Lower lobe of right lung (tissue), 2 donors: ENCODE results near the gene TLK1. TPM values are rescaled to one million over a fixed set of nuclear protein-coding genes. Genes with fewer than 3 reads are reported as not detected.
A peak's percentile ranks its signal among the peaks of the same experiment; 100 is the strongest.

Source experiments
- ATAC-seq, 2 donors: fragments of 200-7000 bp; cut with Tn5 transposase; one replicate each; pipeline ENCODE4 v1.9.1; 2020 to 2022; ENCODE audit warnings: mild to moderate bottlenecking in 2 of 2, moderate library complexity in 2 of 2
- DNase-seq: peaks from one replicate; pipeline ENCODE4 v3.0.0-alpha.2; 2020
- H3K27ac ChIP-seq: fragments of 200-600 bp; one replicate; pipeline ENCODE4 v1.8.0; 2022
- H3K27me3 ChIP-seq: fragments of 200-600 bp; one replicate; pipeline ENCODE4 v1.8.0; 2022; ENCODE audit warnings: low read depth
- H3K36me3 ChIP-seq: fragments of 200-600 bp; one replicate; pipeline ENCODE4 v1.8.0; 2022; ENCODE audit warnings: mild to moderate bottlenecking
- H3K4me1 ChIP-seq: fragments of 200-600 bp; one replicate; pipeline ENCODE4 v1.8.0; 2022
- H3K4me3 ChIP-seq: fragments of 200-600 bp; one replicate; pipeline ENCODE4 v1.8.0; 2022; ENCODE audit warnings: mild to moderate bottlenecking
- H3K9me3 ChIP-seq: fragments of 200-600 bp; one replicate; pipeline ENCODE4 v1.8.0; 2022
- intact Hi-C: fragments of 100-400 bp; cut with DNase I; formaldehyde crosslinking; loops from one replicate; pipeline ENCODE4 v1.11.0; 2022
- total RNA-seq: library from RNA; stranded (reverse); fragmentation: NEBNext Ultra II Directional; extraction: Animal tissue kit (Norgen Biotek cat#: 25700); gene quantifications from one replicate; pipeline ENCODE4 v1.2.1, GENCODE V29; 2021
- TF ChIP-seq, protein P1 (sequence below): fragments of 200-600 bp; IDR thresholded peaks from one replicate; pipeline ENCODE4 v1.8.0; 2022; ENCODE audit warnings: antibody characterized with exemption, mild to moderate bottlenecking
- donor health status: DM: no; HTN: yes; CAD: no; lungs with severe emphysema.

TLK1 gene
- total RNA-seq, 1 donor from 2014 or later: 58.2 TPM

DNA sequence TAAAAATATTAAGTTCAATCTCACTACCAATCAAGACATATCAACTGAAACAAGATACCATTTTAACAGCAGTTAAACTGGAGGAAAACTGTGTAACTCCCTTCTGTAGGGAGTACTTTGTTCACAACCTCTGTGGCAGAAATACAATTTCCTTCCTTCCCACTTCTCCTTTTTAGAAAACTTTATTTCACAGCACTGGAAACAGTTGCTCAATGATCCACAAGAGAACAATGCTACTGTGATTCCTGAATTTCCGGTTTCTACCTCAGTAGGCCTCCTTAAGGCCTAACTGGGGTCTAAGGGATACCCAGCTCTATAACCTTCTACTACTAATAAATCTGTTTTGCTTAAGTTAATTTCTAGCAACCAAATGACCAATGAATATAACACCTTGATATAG lies 14.1 kb downstream of the TLK1 start:
- intact Hi-C loops: no loop called here
- no peaks in the 10 kb centered on the region for H3K9me3 ChIP-seq

DNA sequence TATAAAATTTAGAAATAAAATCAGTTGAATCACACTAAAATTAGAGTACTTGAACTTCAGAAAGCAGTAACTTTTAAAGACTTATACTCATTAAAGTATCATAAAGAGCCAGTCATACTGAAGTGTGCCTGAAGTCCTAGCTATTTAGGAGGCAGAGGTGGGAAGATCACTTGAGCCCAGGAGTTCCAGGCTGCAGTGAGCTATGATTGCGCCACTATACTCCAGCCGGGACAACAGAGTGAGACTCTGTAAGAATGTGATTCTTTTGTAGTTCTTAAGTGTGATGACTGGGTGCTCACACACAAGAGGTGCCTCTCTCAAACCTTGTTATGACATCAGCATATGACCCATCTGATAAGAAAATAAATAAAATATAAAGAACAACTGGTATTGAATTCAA lies 14.6 kb downstream of the TLK1 start:
- Histone ChIP-seq H3K9me3 (no peaks in the 10 kb centered on the region), H3K27ac (no peak overlapping the region), H3K36me3 (no peaks in the 10 kb centered on the region), H3K27me3 (no peaks in the 10 kb centered on the region), H3K4me3 (no peak overlapping the region), H3K4me1 (peaks cover 34% of the 10 kb centered on the region)
- TF ChIP-seq, protein P1, sequence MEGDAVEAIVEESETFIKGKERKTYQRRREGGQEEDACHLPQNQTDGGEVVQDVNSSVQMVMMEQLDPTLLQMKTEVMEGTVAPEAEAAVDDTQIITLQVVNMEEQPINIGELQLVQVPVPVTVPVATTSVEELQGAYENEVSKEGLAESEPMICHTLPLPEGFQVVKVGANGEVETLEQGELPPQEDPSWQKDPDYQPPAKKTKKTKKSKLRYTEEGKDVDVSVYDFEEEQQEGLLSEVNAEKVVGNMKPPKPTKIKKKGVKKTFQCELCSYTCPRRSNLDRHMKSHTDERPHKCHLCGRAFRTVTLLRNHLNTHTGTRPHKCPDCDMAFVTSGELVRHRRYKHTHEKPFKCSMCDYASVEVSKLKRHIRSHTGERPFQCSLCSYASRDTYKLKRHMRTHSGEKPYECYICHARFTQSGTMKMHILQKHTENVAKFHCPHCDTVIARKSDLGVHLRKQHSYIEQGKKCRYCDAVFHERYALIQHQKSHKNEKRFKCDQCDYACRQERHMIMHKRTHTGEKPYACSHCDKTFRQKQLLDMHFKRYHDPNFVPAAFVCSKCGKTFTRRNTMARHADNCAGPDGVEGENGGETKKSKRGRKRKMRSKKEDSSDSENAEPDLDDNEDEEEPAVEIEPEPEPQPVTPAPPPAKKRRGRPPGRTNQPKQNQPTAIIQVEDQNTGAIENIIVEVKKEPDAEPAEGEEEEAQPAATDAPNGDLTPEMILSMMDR: no peak
- ATAC-seq (peak in 1 of 2 donors; percentile 78), DNase-seq (no peak)
- intact Hi-C loops: no loop called here

More for the DNA sequence above, 14.1 kb downstream of the TLK1 start:
- ATAC-seq: peak; percentile 50 to 63
- TF ChIP-seq, protein P1: no peak
- H3K36me3 ChIP-seq: no peaks in the 10 kb centered on the region
- H3K4me1 ChIP-seq: peaks cover 28% of the 10 kb centered on the region
- peak overlapping the region; percentile 19 for H3K27ac ChIP-seq
- no peak overlapping the region for H3K4me3 ChIP-seq
- DNase-seq: no peak
- H3K27me3 ChIP-seq: no peaks in the 10 kb centered on the region

- DNase-seq (no peak), ATAC-seq (no peak)
- intact Hi-C loops: no loop called here
- H3K27ac ChIP-seq: no peak overlapping the region
- H3K4me3 ChIP-seq: no peak overlapping the region
- H3K4me1 ChIP-seq: peaks cover 36% of the 10 kb centered on the region
- TF ChIP-seq, protein P1: no peak
- no peaks in the 10 kb centered on the region for H3K9me3 ChIP-seq
- H3K36me3 ChIP-seq: no peaks in the 10 kb centered on the region
- H3K27me3 ChIP-seq: no peaks in the 10 kb centered on the region
Observed at GRCh38 chr2:171143670-171144062, 17.0 kb downstream of the TLK1 start.

DNA sequence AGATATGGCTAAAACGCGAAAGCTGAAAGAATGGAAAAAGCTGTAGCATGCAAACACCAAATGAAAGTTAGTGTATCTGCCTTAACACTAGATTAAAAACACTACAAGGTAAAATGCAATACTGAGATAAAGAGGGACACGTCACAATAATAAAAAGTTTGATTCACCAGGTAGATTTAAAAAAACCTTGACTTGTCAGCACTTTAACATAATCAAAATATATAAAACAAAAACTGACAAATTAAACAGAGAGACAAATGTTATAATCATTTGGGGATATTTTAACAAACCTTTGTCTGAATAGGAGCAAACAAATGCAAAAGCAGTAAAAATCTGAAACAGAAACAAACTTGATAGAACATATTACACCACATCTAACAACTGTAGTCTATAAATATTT lies 18.3 kb downstream of the TLK1 start:
- Histone ChIP-seq H3K9me3 (no peaks in the 10 kb centered on the region), H3K4me1 (peaks cover 46% of the 10 kb centered on the region), H3K4me3 (no peak overlapping the region), H3K27me3 (no peaks in the 10 kb centered on the region), H3K27ac (no peak overlapping the region), H3K36me3 (no peaks in the 10 kb centered on the region)
- TF ChIP-seq, protein P1: no peak
- ATAC-seq: no peak
- intact Hi-C loops: no loop called here
- no peak for DNase-seq

GRCh38 chr2:171141320-171141719 lies 19.4 kb downstream of the TLK1 start:
- Histone ChIP-seq H3K4me3 (no peak overlapping the region), H3K9me3 (no peaks in the 10 kb centered on the region), H3K27me3 (no peaks in the 10 kb centered on the region), H3K4me1 (peaks cover 38% of the 10 kb centered on the region), H3K27ac (no peak overlapping the region), H3K36me3 (no peaks in the 10 kb centered on the region)
- TF ChIP-seq, protein P1: no peak
- ATAC-seq (no peak), DNase-seq (no peak)
- intact Hi-C loops: no loop called here

DNA sequence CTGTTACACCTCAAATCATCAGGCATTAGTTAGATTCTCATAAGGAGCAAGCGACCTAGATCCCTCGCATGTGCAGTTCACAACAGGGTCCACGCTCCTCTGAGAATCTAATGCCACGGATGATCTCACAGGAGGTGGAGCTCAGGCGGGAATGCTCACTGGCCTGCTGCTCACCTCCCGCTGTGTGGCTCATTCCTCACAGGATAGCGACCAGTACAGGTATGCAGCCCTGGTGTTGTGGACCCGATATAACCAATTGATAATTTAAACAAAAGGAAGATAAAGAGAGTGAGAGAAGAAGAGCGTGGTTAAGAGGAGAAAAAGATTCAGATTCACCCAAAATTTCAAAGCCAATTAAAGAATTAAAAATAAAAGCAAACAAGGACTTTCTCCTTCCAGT lies 20.8 kb downstream of the TLK1 start:
- DNase-seq (no peak), ATAC-seq (no peak)
- TF ChIP-seq, protein P1: no peak
- Histone ChIP-seq H3K9me3 (no peaks in the 10 kb centered on the region), H3K27ac (no peak overlapping the region), H3K36me3 (no peaks in the 10 kb centered on the region), H3K4me3 (no peak overlapping the region), H3K27me3 (no peaks in the 10 kb centered on the region), H3K4me1 (peaks cover 32% of the 10 kb centered on the region)
- intact Hi-C loops: no loop called here
